ENCODE measurements around the gene DALRD3.
A peak's percentile ranks its signal among the peaks of the same experiment; 100 is the strongest.

Gene DALRD3

GRCh38 chr3:49004352-49005302 lies 13.8 kb downstream of the DALRD3 start:
- DNase-seq (ENCODE audit: low read depth) = no peak

- DNase-seq (ENCODE audit: low read depth) = no peak
These were observed 17.2 kb downstream of the DALRD3 start for GRCh38 chr3:49001155-49001554.

- no peak for DNase-seq (ENCODE audit: low read depth)
These were observed 19.1 kb downstream of the DALRD3 start for GRCh38 chr3:48999085-48999858.

GRCh38 chr3:48997714-48998637 lies 20.4 kb downstream of the DALRD3 start:
- DNase-seq (ENCODE audit: low read depth) = no peak

- no peak for DNase-seq (ENCODE audit: low read depth)
These were observed 21.2 kb downstream of the DALRD3 start for GRCh38 chr3:48997102-48997635.

- no peak for DNase-seq (ENCODE audit: low read depth)
These were observed 21.7 kb downstream of the DALRD3 start for GRCh38 chr3:48996640-48997039.

GRCh38 chr3:48993834-48994233 lies 24.5 kb downstream of the DALRD3 start:
- DNase-seq (ENCODE audit: low read depth) = no peak

- DNase-seq (ENCODE audit: low read depth) = no peak
These were observed 26.4 kb downstream of the DALRD3 start for GRCh38 chr3:48991851-48992545.

- no peak for DNase-seq (ENCODE audit: low read depth)
These were observed 27.5 kb downstream of the DALRD3 start for GRCh38 chr3:48990636-48991469.

GRCh38 chr3:48989796-48990635 lies 28.4 kb downstream of the DALRD3 start, which contains the start of gene P4HTM:
Gene P4HTM (plus strand): TSS chr3:48990241. CDS start chr3:48990257, 16 bp downstream.
- DNase-seq (ENCODE audit: low read depth) = peak; percentile 67

- DNase-seq (ENCODE audit: low read depth) = no peak
These were observed 29.1 kb downstream of the DALRD3 start for GRCh38 chr3:48989126-48989795.

- DNase-seq (ENCODE audit: low read depth) = no peak
These were observed 32.5 kb downstream of the DALRD3 start for GRCh38 chr3:48985831-48986376.

GRCh38 chr3:48984663-48985062 lies 33.7 kb downstream of the DALRD3 start:
- no peak for DNase-seq (ENCODE audit: low read depth)

GRCh38 chr3:48983096-48983495 lies 35.3 kb downstream of the DALRD3 start:
- no peak for DNase-seq (ENCODE audit: low read depth)

GRCh38 chr3:48982686-48983085 lies 35.7 kb downstream of the DALRD3 start:
- DNase-seq (ENCODE audit: low read depth) = no peak

- DNase-seq (ENCODE audit: low read depth) = no peak
These were observed 36.4 kb downstream of the DALRD3 start for GRCh38 chr3:48982016-48982415.

- DNase-seq (ENCODE audit: low read depth) = no peak
These were observed 38.1 kb downstream of the DALRD3 start for GRCh38 chr3:48980295-48980694.

- DNase-seq (ENCODE audit: low read depth) = no peak
These were observed 38.9 kb downstream of the DALRD3 start for GRCh38 chr3:48979451-48979850.
